Measurements from ENCODE around the gene TMEM143.

The TMEM143 gene

DNA sequence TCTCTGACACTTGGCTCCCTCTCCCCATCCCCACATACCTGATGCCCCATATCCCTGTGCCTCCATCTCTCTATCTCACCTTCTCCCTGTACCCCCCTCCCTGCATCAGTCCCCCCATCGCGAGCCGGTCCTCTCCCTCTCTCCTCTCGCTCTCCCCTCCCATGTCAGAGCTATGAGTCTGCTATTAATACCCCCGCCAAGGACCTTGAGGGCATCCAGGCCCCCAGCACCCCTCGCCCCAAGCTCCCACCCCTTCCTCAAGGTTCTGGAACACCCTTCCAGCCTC, 31.4 kb upstream of the TMEM143 start:
- Histone ChIP-seq H3K4me1 (ENCODE audit: low read length) (peaks cover 32% of the 10 kb centered on the region), H3K4me2 (ENCODE audit: low read length) (peak overlapping the region; percentile 100), H3K4me3 (ENCODE audit: low read length) (peak overlapping the region; percentile 88), H3K79me2 (ENCODE audit: low read length) (peaks cover 13% of the 10 kb centered on the region), H3K36me3 (replicated peaks; ENCODE audit: low read depth, low read length) (no peaks in the 10 kb centered on the region), H4K20me1 (ENCODE audit: insufficient read depth, low read length) (no peaks in the 10 kb centered on the region), H3K9ac (ENCODE audit: low read length) (peak overlapping the region; percentile 69; the same call in 1 of the 2 replicates), H3K27ac (ENCODE audit: low read length) (no peak overlapping the region), H3K9me3 (ENCODE audit: insufficient read depth, low read length) (no peaks in the 10 kb centered on the region), H3K27me3 (ENCODE audit: low read depth, low read length) (peaks cover 44% of the 10 kb centered on the region), H2AFZ (ENCODE audit: low read depth, low read length) (no peak overlapping the region)
- TF ChIP-seq EZH2phosphoT487 (IDR thresholded peaks at IDR 0.05; ENCODE audit: low read depth): no peak
- TF ChIP-seq, protein P1, sequence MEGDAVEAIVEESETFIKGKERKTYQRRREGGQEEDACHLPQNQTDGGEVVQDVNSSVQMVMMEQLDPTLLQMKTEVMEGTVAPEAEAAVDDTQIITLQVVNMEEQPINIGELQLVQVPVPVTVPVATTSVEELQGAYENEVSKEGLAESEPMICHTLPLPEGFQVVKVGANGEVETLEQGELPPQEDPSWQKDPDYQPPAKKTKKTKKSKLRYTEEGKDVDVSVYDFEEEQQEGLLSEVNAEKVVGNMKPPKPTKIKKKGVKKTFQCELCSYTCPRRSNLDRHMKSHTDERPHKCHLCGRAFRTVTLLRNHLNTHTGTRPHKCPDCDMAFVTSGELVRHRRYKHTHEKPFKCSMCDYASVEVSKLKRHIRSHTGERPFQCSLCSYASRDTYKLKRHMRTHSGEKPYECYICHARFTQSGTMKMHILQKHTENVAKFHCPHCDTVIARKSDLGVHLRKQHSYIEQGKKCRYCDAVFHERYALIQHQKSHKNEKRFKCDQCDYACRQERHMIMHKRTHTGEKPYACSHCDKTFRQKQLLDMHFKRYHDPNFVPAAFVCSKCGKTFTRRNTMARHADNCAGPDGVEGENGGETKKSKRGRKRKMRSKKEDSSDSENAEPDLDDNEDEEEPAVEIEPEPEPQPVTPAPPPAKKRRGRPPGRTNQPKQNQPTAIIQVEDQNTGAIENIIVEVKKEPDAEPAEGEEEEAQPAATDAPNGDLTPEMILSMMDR (IDR thresholded peaks at IDR 0.05; ENCODE audit: low read depth, low read length): no peak

DNA sequence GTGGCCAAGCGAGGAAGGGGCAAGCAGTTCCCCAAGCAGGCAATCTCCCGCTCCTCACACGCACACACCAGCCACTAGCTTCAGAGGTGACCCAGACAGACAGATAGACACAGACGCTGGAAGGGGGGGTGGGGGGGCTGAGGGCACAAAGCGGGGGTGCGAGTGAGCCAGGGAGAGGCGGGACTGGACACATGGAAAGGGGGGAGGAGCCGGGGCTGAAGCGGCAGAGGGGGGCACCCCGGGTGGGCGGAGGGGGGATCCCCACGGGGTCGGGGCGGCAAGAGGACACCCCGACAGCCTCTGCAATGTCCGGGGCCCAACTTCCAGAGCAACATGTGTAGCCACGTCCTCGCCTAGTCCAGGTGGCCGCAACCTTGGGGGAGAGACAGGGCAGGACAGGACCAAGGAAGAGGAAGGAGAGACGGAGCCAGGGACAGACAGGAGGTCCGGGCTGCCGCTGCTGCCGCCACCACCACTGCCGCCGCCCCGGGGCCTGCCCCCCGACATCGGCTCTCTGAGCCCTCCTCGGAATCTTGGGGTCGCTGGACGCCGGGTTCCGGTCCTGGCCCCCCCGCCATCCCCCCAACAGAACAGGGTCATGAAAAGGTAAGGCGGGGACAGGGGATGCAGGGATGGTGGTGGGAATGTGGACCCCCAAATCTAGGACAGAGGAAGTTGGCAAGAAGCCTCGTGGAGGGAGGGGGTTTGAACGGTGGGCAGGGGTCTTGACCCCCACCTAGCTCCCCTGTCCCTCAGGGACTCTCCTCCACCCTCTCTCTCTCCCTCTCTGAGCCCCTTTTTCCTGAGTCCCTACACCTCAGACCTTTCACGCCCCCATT, 30.8 kb upstream of the TMEM143 start:
- Histone ChIP-seq H3K27ac (ENCODE audit: low read length) (no peak overlapping the region), H3K4me3 (ENCODE audit: low read length) (peak overlapping the region; percentile 88), H2AFZ (ENCODE audit: low read depth, low read length) (peak overlapping the region; percentile 43; the same call in 1 of the 2 replicates), H3K36me3 (replicated peaks; ENCODE audit: low read depth, low read length) (no peaks in the 10 kb centered on the region), H3K79me2 (ENCODE audit: low read length) (peaks cover 17% of the 10 kb centered on the region), H3K9ac (ENCODE audit: low read length) (peak overlapping the region; percentile 69), H3K9me3 (ENCODE audit: insufficient read depth, low read length) (no peaks in the 10 kb centered on the region), H3K4me1 (ENCODE audit: low read length) (peaks cover 31% of the 10 kb centered on the region), H3K27me3 (ENCODE audit: low read depth, low read length) (peaks cover 44% of the 10 kb centered on the region), H4K20me1 (ENCODE audit: insufficient read depth, low read length) (no peaks in the 10 kb centered on the region), H3K4me2 (ENCODE audit: low read length) (peak overlapping the region; percentile 100)
- TF ChIP-seq EZH2phosphoT487 (IDR thresholded peaks at IDR 0.05; ENCODE audit: low read depth): no peak
- TF ChIP-seq, protein P1 (IDR thresholded peaks at IDR 0.05; ENCODE audit: low read depth, low read length): no peak

DNA sequence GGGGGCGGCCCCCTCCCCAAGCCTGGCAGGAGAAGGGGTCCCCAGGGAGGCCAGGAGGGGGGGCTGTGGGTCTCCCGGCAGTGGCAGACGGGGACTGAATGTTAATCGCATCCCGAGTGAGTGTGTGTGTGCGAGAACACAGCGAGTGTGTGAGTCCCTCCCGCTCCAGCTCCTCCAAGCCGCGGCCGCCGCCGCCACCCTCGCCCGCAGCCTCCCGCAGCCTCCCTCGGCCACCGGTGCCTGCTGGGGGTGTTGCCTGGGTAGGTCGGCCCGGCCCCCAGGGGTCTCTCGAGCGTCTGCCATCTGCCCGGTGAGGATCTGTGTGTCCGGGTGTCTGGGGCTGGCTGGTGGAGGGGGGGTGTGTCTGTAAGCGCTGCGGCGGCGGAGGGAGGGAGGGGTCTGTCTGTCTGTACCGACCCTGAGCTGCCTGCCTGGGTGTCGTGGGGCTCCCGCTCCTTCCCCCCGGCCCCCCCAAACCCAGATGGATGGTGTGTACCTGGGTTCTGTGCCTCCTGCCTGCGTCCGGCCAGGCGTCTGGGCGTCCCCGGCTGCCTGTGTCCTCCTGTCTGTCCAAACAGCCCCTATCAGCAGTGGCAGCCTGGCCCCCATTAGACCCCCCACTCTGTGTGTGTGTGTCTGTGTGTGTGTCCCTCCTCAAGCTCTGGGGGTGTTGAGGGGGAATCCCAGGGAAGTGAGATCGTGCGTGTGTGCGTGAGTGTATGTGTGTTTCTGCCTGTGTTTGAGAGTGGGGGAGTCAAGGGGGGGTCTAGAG, 30.0 kb upstream of the TMEM143 start, which contains the start of gene GRIN2D:
Gene GRIN2D (plus strand): TSS at position 110 of the 772 bp plus-strand sequence. CDS start 4,725 bp downstream, outside the sequence.
- no peaks in the 10 kb centered on the region for H4K20me1 ChIP-seq (ENCODE audit: insufficient read depth, low read length)
- H3K4me1 ChIP-seq (ENCODE audit: low read length): peaks cover 31% of the 10 kb centered on the region
- H3K9me3 ChIP-seq (ENCODE audit: insufficient read depth, low read length): no peaks in the 10 kb centered on the region
- peaks cover 44% of the 10 kb centered on the region for H3K27me3 ChIP-seq (ENCODE audit: low read depth, low read length)
- peaks cover 5% of the 10 kb centered on the region for H3K36me3 ChIP-seq (replicated peaks; ENCODE audit: low read depth, low read length)
- peak within 1 kb of the TSS; percentile 69 for H3K9ac ChIP-seq (ENCODE audit: low read length)
- peaks cover 20% of the 10 kb centered on the region for H3K79me2 ChIP-seq (ENCODE audit: low read length)
- no peak within 1 kb of the TSS for H3K27ac ChIP-seq (ENCODE audit: low read length)
- H3K4me3 ChIP-seq (ENCODE audit: low read length): peak within 1 kb of the TSS; percentile 88
- peak within 1 kb of the TSS; percentile 43; the same call in 1 of the 2 replicates for H2AFZ ChIP-seq (ENCODE audit: low read depth, low read length)
- TF ChIP-seq, protein P1 (IDR thresholded peaks at IDR 0.05; ENCODE audit: low read depth, low read length): peak; percentile 34; the same call in 1 of the 2 replicates
- TF ChIP-seq EZH2phosphoT487 (IDR thresholded peaks at IDR 0.05; ENCODE audit: low read depth): no peak
- H3K4me2 ChIP-seq (ENCODE audit: low read length): peak within 1 kb of the TSS; percentile 100

Data from OCI-LY3 (cell line).